Kidney capillary endothelial cell (primary cell): ENCODE data around the gene ACOX3.

ENCODE experiments used
- DNase-seq: peaks from one replicate; pipeline ENCODE4 v3.0.0-alpha.2; 2018; ENCODE audit warnings: low spot score

The ACOX3 gene

DNA sequence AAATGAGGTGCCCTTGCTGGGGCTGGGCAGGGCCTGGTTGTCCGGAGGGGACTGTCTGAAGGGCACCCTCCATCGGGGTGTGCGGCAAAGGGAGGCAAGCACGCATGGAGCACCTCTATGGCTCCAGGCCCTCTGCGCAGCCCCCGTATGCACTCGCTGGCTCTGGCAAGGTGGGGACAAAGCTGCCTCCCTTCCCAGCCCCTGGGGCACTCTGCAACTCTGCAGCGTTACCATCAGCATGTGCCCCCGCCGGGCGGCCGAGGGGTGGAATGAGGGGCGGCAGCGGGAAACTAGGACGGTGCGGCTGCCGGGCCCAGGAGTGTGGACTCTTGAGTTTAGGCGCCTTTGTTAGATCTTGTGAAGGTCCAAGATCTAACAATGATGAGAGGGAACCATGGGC is 26.5 kb upstream of the ACOX3 start:
- DNase-seq, result no peak

DNA sequence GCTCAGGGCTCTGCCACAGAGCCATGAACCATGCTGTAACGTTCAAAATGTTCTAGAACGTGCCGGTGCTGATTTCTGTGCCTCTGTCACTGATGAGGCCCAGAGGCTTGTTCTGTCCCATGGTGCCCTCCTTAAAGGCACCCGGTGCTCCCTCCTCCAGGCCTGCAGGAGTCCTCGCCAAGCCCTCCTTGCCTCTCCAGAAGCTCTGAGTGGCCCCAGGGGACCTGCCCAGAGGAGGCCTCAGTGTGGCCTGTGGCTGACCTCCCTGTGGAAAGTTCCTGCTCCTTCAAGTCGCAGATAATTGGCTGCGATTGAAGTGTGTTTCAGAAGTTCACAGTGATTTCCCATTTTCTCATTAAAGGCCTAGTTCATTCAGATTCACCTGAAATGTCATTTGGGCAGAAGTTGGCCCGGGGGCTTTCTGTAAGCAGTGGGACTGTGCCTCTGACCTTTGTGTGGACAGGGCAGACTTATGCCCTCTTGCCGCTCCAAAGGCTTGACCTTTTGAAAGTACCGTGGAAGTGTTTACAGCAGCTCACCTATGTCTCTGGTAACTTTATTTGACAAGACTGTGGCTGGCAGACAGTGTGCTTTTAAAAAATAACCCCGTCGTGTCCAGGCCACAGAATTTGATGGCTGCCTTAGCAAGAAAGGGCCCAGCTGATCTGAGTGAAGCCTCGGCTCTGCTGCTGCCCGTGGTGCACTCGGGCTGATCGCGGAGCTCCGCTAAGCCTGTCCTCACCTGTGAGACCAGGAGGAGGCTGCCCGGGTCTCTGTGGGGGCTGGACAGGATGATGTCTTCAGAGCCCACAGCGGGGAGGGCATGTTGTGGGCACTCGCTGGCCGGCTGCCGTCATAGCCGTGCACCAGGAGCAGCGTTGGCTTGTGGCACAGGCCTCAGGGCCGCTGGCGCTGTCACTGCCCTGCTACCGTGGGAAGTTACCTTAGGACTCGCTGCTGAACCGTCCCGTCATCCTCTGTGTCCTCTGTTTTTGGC is 25.4 kb upstream of the ACOX3 start:
- DNase-seq, result no peak

DNA sequence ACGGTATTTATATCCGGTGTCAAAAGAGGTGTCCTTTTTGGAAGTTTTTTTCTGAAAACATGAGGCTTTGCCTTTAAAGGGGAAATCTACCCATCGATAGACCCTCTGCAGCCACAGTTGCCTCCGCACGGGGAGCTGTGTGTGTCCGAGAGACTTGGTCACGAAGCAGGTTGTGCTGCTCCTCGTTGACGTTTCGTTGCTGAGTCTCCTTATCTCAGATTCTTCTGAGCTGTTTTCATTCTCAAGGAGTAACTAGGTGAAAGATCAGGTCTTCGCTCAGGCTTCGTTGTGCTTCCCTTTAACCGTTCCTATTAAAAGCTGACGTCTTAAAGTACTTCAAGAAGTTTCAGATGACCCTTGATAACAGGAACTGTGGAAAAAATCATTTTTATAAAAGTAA is 23.9 kb upstream of the ACOX3 start:
- no peak for DNase-seq

DNA sequence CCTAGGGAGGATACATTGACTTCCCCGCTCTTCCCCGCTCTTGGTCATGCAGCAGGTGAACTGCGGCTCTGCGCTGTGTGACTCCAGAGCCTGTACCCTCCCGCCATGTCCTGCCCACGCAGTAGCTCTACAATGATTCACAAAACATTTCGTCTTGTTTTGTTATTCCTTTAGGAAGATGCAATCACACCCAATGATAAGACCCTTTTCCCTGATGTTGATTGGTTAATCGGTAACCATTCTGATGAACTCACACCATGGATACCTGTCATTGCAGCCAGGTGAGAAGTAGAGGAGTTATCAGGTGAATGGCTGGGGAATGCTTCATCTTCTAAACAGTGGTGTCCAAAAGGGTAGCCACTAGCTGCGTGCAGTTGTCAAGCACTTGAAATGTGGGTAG is 23.3 kb upstream of the ACOX3 start:
- no peak for DNase-seq

DNA sequence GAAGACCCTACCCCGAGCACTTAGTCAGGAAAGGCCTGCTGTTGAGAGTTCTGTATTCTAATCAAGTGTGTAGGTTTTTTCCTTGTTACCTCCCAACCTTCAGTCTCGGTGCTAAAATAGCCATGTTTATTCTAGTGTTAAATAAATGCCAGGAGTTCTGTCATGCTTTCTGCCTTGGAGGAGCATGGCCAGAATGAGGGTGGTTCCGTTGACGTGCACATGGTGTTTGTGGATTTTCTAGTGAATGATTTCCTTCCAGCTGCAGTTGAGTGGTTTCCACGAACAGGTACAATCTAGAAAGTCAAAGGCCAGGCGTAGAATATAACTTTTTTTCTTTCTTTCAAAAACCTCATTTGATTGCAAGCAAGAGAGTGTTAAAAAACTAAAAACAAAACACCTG is 21.1 kb upstream of the ACOX3 start:
- no peak for DNase-seq

DNA sequence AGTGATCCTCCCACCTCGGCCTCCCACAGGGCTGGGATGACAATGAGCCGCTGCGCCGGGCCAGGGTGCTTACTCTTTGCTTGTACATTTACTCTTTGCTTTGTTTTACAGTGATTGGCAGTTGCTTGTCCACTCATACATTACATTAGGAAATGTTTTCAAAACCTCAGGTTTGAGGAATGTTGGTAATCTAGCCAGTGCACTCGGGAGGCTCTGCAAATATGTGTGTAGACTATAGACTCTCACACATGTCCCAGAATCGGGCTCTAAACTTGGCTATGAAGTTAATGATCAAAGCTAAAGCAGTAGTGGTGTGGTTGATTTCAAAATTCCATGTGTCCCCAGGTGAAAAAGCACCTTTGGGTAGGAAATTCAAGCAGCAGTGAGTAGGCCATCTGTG is 20.6 kb upstream of the ACOX3 start:
- DNase-seq, result no peak

DNA sequence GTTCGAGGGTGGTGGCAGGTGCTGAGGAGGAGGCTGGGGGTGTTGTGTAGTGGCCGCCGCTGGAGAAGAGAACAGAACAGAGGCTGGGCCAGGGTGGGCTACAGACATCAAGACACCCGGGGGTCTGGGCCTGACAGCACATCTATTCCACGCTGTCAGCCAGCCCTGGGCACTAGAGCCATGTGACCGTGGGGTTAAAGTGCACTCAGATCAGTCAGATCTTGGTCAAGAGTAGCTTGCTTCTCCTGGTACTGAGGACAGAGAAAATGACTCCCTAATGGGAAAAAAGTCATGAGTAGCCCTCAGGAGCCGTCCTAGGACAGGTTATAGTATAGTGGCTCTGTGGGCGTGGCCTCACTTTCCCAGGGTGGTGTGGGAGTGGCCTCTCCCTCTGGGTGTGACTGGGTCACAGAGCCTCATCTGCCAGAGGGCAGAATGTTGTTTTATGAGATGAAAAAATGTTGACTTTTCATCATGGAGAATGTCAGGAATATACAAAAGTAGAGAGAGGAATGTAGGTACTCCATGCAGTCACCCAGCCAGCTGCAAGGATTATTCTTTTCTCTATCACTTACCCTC is 19.4 kb upstream of the ACOX3 start:
- no peak for DNase-seq

DNA sequence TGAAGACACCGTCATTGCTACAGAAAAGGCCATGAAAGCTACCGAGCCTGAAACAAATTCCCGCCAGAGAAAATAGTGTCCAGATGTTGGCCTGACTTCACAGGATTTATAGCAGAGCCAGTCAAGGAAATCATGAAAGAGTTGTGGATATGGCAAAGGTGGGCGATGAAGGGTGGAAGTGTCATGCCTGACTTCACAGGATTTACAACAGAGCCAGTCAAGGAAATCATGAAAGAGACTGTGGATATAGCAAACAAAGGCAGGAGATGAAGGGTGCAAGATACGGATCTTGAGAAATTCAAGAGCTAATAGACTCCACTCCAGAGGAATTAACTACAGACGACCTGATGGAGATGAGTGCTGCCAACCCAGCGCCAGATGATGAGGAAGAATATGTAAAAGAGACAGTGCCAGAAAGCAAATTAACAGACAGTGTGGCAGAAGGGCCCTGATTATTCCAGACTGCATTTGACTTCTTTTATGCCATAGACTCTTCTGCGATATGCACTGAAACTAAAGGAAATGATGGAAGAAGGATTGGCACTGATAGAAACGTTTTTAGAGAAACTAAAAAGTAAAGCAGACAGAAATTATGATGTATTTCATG is 17.2 kb upstream of the ACOX3 start:
- DNase-seq, result no peak

DNA sequence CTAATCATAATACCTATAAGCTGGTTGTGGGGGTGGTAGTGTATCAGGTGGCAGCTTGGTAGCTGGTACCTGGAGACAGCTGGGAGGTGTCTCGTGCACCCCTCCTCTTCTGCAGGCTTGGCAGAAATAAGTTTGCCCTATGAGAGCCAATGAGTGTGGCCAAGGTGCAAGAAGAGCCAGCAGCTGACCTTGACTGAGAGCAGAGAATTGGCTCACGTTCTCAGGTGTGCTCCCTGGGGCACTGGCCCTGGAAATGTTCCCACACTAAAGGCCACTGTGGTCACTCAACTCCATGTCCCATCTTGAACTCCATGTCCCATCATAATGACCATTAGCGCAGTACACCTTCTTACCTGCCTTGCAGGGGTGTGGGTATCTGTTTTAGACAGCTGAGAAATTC is 13.4 kb upstream of the ACOX3 start:
- DNase-seq, result no peak

DNA sequence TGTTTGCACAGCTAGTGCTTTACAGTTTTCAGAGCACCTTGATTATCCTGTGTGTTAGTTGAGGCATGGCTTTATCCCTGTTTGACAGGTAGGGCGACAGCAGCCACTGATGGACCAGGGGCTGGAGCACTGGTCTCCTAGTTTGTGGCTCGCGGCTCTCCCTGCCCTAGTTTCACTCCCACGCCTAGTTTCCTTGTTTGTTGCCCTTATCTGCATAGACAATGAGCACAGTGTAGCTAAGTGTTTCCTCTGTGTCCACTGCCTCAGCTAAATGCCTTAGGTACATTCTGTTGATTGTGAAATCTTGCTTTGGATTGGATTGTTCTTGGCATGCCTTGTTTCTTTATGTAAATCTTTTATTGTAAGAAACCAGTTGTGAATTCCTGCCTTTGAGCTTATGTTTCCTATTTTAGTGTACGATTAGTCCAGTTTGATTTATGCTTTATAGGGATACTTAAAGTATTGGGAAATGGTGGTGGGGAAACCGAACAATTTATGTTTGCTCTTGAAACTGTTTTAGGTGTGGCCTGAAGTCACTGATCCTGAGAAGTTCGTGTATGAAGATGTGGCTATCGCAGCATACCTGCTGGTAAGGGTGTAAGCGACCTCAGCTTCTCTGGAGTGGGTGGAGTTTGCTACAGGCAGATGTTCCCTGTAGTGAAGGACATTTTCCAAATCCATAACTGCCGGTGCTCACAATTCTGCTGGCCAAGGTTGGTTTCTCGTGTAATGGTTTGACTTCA is 11.1 kb upstream of the ACOX3 start:
- no peak for DNase-seq

DNA sequence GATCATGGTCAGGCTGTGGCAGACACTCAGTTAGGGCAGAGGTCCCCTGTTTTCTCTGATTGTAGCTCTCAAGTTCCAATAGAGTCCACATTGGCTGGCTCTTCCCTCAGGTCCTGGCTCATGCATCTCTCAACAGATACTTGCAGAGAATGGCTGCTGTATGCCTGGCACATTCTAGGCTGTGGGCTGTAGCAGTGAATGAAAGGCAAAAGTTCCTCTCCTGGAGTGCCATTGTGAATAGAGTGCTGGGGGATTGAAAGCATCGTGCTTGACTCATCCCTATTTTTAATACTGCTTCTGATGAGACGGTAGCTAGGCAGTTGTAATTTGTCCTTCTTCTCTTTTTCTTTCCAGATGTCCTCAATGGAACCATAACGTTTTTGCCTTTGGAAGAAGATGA is 5.6 kb upstream of the ACOX3 start:
- no peak for DNase-seq

DNA sequence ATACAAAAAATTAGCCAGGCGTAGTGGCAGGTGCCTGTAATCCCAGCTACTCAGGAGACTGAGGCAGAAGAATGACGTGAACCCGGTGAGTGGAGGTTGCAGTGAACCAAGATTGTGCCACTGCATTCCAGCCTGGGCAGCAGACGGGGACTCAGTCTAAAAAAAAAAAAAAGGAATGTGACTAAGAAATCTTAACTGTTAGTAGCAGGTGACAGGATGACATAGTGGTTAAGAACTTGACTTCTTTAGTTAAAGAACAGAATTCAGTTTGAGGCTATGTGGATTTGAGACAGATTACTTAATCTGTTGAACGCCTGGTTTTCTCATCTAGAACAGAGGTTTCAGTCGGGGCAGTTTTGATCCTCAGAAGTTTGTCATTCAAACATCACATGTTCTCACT is 3.3 kb upstream of the ACOX3 start:
- no peak for DNase-seq

DNA sequence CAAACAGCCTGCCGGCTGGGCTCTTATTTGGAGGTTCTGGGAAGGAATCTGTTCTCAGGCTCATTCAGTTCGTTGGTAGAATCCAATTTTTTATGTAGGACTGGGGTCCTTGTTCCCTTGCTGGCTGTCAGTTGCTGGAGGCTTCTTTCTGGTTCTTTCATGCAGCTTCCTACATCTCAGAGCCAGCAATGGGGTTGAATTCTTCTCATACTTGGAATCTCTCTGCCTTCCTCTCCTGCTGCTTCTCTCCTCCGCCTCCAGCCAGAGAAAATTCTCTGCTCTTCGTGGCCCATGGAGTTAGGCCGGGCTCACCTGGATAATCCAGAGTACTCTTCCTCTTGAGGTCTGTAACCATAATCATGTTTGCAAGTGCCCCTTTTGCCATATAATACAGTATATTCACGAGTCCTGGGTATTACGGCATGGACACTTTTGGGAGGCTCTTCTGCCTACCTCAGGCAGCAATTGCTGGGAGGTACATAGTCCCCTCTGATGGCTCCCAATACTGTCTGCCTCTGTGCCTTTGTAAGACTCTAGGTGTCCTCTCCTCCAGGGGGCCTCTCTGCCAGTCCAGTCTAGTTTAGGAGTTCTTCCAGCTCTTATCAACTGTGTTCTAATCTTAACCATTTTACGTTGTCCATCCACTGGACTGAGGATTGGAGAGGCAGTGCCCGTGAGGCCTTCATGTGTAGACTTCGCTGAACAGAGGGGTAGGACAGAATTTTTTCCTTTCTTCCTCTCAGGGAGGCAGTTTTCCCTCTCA is 2.3 kb upstream of the ACOX3 start:
- DNase-seq, result no peak

DNA sequence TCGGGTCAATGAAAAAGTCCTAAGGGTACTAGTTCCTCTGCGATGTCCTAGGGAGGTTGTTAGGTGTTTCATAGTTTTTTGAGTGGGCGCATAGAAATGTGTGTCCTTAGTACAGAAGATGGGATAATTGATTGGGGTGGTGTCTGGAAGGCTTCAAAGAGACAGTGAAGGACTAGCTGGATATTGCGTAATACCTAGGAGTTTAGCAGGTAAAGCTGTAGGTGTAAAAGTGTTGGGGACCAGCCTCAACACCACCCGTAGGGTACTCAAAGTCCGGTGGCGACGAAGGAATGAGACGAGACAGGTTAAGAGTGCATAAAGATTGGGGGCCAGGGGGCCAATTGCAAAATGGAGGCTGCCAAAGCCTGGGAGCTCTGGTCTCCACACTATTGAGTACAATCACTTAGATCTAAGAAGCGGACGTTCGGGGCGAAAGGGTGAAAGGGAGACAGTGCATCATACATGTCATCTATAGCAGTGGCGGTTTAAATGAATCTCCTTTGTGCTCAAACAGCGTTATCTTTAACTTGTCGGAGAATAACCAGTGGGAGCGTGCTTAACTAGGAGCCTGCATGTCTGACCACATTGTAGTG is 1.1 kb upstream of the ACOX3 start:
- DNase-seq, result no peak

DNA sequence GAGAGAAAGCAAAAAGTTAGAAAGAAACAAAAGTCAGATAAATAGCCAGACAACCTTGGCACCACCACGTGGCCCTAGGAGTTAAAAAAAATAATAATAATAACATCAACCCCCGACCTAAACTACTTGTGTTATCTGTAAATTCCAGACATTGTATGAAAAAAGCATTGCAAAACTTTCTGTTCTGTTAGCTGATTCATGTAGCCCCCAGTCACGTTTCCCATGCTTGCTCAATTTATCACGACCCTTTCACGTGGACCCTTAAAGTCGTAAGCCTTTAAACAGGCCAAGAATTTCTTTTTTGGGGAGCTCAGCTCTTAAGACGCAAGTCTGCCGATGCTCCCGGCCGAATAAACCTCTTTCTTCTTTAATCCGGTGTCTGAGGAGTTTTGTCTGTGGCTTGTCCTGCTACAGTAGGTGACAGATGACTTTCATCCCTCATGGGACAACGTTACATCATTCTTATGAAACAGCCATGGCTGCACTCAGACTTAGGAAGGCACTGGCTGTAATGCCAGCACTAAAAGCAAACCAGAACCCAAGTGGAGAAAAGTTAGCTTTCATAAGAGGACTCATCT is 520 bp downstream of the ACOX3 start:
- DNase-seq, result peak; percentile 54

DNA sequence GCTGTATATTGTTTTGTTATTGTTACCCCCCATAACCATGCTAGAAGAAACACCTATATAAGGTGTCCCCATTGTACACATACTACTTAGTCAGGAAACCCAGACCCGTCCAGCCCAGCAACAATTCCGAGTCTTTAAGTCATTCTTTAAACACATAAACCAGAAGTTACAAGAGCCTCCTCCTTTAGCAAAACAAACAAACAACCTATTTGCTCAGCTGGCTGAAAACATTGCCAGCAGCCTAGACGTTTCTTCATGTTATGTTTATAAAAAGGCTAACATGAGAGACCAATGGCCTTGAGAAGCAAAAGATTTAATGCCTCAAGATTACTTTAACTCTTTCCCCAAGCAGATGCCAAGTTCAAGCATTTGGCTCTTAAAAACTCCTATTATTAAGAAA is 1.4 kb downstream of the ACOX3 start:
- no peak for DNase-seq

DNA sequence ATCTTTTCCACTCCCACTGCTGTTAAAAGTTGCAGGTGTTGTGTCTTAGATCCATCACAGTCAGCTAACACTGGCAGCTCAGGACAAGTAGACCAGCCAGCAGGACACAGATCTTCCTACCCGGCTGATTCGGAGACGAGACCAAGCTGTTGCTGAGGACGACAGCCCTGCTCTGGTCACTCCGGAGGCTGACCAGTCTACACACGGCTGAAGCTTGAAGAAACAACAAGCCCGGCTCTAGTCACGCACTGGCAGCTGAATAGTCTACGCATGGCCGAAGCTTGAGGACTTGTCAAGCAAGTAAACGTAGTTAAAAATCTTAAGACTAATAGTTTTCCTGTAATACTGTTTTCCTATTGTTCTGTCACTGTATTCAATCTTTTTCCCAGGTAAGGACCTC is 1.8 kb downstream of the ACOX3 start:
- no peak for DNase-seq

DNA sequence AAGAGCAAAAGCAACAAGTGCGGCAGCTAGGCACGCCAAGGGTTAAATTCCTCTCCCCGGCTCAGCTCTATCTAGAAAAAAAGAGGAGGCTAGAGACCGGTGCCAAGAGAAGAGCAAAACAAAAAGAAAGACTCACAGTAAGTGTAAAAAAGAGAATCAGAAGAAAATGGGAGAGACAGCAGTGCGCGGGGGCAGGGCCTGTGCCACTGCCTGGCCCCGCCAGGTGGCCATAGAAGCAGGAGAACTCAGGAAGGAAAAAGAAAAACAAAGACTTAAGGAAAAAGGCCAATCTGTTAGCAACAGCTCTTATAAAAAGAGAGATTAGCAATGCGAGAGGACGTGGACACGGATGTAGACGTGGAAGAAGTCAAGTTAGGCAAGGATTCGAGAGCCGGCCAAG is 3.2 kb downstream of the ACOX3 start:
- no peak for DNase-seq

DNA sequence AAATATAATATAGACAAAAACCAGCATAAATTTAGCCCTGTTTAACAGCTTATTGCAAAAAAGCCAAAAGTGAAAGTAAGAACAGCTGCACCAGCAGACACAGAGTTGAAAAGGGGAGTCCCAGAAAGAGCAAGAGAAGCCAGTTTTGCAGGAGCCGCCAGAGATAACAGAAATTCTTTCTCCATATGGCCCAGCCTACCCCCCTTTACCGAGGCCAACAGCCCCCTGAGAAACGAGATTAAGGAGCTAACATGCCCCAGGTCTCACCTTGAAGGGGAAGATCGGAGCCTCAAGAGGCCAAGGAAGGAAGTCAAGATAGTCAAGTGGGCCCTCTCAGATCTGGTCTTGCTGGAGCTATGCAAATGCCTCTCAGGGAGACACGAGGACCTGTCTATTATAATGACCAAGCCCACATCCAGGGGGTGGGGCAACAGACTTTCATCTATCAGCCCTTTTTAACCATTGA is 4.8 kb downstream of the ACOX3 start:
- no peak for DNase-seq

DNA sequence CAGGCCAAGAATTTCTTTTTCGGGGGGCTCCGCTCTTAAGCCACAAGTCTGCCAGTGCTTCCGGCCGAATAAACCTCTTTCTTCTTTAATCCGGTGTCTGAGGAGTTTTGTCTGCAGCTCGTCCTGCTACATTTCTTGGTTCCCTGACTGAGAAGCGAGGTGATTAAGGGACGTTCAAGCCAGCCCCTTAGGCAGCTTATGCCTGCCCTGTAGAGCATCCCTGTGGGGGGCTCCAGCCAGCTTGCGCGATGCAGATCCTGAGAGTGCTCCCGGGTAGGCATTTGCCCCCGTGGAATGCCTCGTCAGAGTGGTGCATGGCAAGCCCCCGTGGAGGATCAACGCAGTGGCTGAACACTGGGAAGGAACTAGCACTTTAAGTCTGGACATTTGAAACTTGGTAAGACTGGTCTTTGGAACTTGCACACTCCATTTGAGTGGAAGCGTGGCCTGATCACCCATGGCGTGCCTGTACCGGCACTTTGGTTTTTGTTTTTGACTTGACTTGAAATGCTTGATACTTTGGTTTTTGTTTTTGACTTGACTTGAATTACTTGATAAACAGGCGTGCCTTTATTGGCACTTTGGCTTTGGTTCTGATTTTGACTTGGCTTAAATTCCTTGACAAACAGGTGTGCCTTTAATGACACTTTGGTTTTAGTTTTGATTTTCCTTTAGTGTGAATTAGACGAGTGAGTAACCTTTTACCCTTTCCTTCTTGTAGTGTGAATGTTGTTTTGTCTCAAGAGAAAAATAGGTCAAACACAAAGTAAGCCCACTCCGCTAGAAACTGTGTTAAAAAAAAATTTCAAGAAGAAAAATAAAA is 6.1 kb downstream of the ACOX3 start:
- DNase-seq, result no peak
